ENCODE results near the gene LHX2. TPM values are rescaled to one million over a fixed set of nuclear protein-coding genes. Genes with fewer than 3 reads are reported as not detected.
"Not testable (repeated sequence)": the region's sequence is repeated elsewhere in the genome, so short reads cannot be mapped to it uniquely, and the experiment has no call there.

The LHX2 gene
- total RNA-seq, 4 donors from 2014 or later, result not detected

DNA sequence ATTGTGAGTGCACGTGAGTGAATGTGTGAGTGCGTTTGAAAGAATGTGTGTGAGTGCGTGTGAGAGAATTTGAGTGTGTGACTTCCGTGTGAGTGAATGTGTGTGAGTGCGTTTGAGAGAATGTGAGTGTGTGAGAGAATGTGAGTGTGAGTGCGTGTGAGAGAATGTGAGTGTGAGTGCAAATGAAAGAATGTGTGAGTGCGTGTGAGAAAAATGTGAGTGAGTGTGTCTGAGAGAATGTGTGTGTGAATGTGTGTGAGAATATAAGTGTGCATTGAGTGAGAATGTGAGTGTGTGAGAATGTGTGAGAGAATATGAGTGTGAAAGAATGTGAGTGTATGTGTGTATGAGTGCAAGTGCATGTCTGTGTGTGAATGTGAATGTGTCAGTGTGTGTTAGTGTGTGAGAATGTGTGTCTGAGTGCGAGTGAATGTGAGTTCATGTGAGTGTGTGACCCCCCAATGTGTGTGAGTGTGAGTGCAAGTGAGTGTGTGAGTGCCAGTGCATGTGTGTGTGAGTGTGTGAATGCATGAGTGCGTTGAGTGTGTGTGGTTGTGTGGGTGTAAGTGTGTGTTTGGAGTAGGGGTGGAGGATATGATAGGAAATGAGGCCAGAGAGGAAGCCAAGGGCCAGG is 37.9 kb upstream of the LHX2 start:
- no peaks in the 10 kb centered on the region for H3K36me3 ChIP-seq
- no peak for DNase-seq
- no peak for TF ChIP-seq POLR2A (IDR thresholded peaks at IDR 0.05)
- TF ChIP-seq, protein P1, sequence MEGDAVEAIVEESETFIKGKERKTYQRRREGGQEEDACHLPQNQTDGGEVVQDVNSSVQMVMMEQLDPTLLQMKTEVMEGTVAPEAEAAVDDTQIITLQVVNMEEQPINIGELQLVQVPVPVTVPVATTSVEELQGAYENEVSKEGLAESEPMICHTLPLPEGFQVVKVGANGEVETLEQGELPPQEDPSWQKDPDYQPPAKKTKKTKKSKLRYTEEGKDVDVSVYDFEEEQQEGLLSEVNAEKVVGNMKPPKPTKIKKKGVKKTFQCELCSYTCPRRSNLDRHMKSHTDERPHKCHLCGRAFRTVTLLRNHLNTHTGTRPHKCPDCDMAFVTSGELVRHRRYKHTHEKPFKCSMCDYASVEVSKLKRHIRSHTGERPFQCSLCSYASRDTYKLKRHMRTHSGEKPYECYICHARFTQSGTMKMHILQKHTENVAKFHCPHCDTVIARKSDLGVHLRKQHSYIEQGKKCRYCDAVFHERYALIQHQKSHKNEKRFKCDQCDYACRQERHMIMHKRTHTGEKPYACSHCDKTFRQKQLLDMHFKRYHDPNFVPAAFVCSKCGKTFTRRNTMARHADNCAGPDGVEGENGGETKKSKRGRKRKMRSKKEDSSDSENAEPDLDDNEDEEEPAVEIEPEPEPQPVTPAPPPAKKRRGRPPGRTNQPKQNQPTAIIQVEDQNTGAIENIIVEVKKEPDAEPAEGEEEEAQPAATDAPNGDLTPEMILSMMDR (IDR thresholded peaks at IDR 0.05), result no peak
- H3K27ac ChIP-seq, result no peak overlapping the region
- no peaks in the 10 kb centered on the region for H3K27me3 ChIP-seq
- no peaks in the 10 kb centered on the region for H3K4me1 ChIP-seq
- no peaks in the 10 kb centered on the region for H3K9me3 ChIP-seq
- H3K4me3 ChIP-seq, result no peak overlapping the region

DNA sequence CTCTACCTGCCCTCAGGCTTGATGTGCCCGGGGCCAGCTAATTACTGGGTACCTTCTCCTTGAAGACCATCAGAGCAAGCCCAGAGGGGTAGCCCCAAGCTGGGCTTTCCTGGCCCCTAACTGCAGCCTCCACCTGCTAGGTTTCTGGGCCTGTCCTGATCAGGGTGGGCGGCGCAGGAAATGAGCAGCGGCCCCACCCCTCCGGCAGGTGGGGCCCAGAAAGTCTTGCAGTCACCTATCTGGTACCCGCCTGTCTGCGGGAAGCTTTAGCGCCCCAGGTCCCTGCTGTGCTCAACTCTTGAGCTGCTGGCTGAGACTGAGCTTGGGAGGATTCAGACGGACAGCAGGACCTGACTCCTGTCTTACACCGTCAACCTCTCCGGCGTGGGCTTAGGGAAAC is 37.1 kb upstream of the LHX2 start:
- Histone ChIP-seq H3K27me3 (no peaks in the 10 kb centered on the region), H3K4me3 (no peak overlapping the region), H3K4me1 (no peaks in the 10 kb centered on the region), H3K36me3 (no peaks in the 10 kb centered on the region), H3K27ac (no peak overlapping the region), H3K9me3 (no peaks in the 10 kb centered on the region)
- no peak for TF ChIP-seq POLR2A (IDR thresholded peaks at IDR 0.05)
- TF ChIP-seq, protein P1 (IDR thresholded peaks at IDR 0.05), result no peak
- DNase-seq, result no peak

DNA sequence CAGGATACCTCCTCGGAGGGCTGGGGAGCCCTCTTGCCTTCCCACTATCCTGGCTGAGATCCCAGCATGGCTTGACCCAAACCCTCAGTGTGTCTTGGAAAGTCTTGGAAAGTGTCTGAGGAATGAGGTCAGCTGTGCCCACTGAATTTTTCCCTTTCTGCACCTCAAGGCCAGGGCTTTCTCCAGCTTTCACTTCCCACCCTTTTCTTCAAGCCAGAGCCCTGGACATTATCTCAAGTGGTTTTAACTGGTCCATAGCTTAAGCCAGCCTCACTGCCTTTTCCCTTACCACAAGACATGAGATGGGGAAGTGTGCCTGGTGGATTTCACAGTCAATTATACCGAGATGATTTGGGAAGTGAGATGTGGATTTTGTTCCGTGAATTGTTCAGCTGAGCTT is 35.7 kb upstream of the LHX2 start:
- TF ChIP-seq, protein P1 (IDR thresholded peaks at IDR 0.05), result no peak
- no peak for TF ChIP-seq POLR2A (IDR thresholded peaks at IDR 0.05)
- no peak overlapping the region for H3K4me3 ChIP-seq
- DNase-seq, result no peak
- H3K27me3 ChIP-seq, result no peaks in the 10 kb centered on the region
- H3K9me3 ChIP-seq, result no peaks in the 10 kb centered on the region
- no peaks in the 10 kb centered on the region for H3K36me3 ChIP-seq
- no peak overlapping the region for H3K27ac ChIP-seq
- no peaks in the 10 kb centered on the region for H3K4me1 ChIP-seq

DNA sequence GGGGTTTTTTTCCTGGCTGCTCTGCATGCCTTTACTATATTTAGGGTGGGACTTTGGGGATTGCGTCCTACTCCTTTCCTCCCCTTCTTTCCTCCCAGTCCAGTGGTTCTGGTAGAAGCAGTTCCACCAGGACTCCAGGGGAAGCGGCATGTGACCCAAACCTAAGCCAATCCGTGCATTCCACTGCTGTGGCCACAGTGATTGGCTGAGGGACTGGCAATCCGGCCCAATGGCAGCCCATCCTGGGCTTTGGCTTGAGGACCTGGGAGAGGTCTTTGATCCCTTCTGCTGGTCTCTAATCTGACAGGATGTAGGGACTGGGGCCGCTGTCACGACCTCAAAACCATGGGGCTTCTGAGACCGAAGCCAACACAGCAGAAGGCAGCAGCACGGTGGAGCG is 35.0 kb upstream of the LHX2 start:
- not testable (repeated sequence) for H3K27ac ChIP-seq, H3K4me1 ChIP-seq, H3K9me3 ChIP-seq

DNA sequence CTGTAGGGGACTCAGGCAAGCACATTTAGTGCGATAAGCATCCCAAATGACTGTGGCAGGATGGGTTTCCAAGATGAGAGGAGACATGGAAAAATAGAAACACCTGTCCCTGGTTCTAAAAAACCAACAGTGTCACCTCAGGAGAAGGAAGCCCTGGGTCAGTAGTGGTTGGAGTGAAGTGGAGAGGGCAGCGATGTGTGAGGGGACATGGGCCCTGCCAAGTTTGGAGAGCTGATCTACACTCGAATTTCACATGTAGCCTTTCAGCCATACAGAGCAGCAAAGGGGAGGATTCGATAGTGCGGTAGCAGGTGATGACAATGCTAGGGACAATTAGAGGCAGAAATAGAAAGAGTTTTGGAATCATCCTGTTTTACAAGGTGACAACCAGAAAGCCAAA is 32.6 kb upstream of the LHX2 start:
- no peak overlapping the region for H3K4me3 ChIP-seq
- H3K36me3 ChIP-seq, result no peaks in the 10 kb centered on the region
- H3K4me1 ChIP-seq, result no peaks in the 10 kb centered on the region
- no peak for TF ChIP-seq POLR2A (IDR thresholded peaks at IDR 0.05)
- TF ChIP-seq, protein P1 (IDR thresholded peaks at IDR 0.05), result no peak
- no peak overlapping the region for H3K27ac ChIP-seq
- H3K27me3 ChIP-seq, result no peaks in the 10 kb centered on the region
- H3K9me3 ChIP-seq, result no peaks in the 10 kb centered on the region
- no peak for DNase-seq

More for the DNA sequence above, 35.0 kb upstream of the LHX2 start:
- not testable (repeated sequence) for H3K27me3 ChIP-seq, H3K36me3 ChIP-seq, DNase-seq, H3K4me3 ChIP-seq

DNA sequence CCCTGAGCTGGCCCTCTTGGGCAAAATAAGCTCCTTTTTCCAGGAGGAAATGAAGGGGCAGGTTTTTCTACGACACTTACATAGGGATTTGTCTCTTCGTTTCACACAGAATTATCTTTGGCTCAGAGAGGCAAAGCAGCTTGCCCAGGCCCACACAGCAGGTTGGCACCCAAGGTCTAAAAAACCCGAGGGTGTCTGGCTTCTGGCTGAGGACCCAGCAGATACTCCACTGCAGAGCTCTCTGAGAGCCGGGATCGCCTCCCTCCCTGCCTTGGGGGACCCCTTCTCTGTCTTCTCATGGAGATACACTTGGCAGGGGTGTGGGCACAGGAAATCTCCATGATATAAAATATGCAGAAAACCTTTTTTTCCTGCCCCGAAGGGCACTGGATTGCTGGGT is 29.0 kb upstream of the LHX2 start:
- no peaks in the 10 kb centered on the region for H3K27me3 ChIP-seq
- no peaks in the 10 kb centered on the region for H3K36me3 ChIP-seq
- DNase-seq, result no peak
- H3K4me3 ChIP-seq, result no peak overlapping the region
- H3K27ac ChIP-seq, result no peak overlapping the region
- no peaks in the 10 kb centered on the region for H3K9me3 ChIP-seq
- TF ChIP-seq POLR2A (IDR thresholded peaks at IDR 0.05), result no peak
- TF ChIP-seq, protein P1 (IDR thresholded peaks at IDR 0.05), result no peak
- no peaks in the 10 kb centered on the region for H3K4me1 ChIP-seq
